Vagina (tissue), 2 donors: Measurements from ENCODE around the gene C1QA.

ENCODE experiments used
- POLR2A ChIP-seq, 2 donors: fragments of 450-650 bp; IDR thresholded peaks; one replicate each; pipeline ENCODE4 v1.6.1; 2017; ENCODE audit warnings: antibody characterized with exemption in 2 of 2, mild to moderate bottlenecking in 2 of 2, moderate library complexity in 2 of 2
- TF ChIP-seq, protein P1 (sequence below), 3 experiments: fragments of 450-650 bp in 2 of 3; fragments of 200-600 bp in 1 of 3; sonication (generic) in 1 of 3; IDR thresholded peaks; one replicate each; pipeline ENCODE4 v1.5.1; 2017 to 2019; ENCODE audit warnings: antibody characterized with exemption in 3 of 3, mild to moderate bottlenecking in 2 of 3, moderate library complexity in 2 of 3

DNA sequence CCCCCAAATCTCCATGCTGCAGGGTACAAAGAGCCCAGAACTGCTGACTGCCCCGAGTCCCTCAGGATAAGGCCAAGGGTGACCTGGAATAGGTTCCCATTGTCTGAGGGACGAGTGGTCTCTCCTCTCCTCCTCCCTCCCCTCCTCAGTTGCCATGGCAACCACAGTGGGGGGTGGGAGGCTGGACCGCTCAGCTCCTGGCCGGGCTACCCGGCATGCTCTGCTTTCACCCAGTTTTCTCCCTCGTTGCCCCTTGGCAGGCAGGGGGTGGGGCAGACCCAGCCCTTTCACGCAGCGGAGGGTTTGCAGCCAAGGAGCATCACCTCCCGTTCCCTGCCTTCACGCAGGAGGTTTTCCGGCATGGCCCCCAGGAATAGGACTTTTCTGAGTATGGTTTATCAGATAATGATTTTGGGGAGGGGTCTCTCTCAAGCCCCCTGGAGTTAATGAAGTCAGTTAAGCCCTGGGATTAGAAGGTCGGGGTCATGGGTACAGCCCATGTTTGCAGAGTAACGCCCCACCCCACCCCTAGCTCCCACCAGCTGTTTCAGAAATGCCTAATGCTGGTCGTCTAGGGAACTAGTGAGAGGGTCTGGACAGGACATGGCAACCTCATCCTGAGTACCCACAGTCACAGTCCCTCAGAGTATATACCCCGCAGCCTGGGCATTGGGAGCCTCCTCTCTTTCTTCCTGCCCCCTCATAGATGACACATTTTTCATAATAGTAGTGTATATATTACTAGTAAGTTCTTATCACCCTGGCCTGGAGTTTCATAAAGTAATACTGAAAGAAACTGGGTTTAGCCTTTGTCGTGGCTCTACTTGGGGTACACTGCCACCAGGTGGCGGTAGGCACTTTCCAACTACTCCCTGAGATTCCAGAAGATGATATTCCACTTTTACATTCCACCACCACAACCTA is 37.3 kb downstream of the C1QA start:
- TF ChIP-seq, protein P1, sequence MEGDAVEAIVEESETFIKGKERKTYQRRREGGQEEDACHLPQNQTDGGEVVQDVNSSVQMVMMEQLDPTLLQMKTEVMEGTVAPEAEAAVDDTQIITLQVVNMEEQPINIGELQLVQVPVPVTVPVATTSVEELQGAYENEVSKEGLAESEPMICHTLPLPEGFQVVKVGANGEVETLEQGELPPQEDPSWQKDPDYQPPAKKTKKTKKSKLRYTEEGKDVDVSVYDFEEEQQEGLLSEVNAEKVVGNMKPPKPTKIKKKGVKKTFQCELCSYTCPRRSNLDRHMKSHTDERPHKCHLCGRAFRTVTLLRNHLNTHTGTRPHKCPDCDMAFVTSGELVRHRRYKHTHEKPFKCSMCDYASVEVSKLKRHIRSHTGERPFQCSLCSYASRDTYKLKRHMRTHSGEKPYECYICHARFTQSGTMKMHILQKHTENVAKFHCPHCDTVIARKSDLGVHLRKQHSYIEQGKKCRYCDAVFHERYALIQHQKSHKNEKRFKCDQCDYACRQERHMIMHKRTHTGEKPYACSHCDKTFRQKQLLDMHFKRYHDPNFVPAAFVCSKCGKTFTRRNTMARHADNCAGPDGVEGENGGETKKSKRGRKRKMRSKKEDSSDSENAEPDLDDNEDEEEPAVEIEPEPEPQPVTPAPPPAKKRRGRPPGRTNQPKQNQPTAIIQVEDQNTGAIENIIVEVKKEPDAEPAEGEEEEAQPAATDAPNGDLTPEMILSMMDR (IDR thresholded peaks at IDR 0.05) = peak in 1 of 3 experiments; percentile 14
- no peak for TF ChIP-seq POLR2A (IDR thresholded peaks at IDR 0.05)
